Measurements from ENCODE around the gene ZW10. TPM values are rescaled to one million over a fixed set of nuclear protein-coding genes. Genes with fewer than 3 reads are reported as not detected.

The ZW10 gene
- total and polyA plus RNA-seq, 2 of the 13 experiments (the other 11 are each of a cell fraction or from before 2014, with no cell fraction given), result 5.8 to 31.3 TPM

- TF ChIP-seq ZNF614 (CRISPR knock-in tag; IDR thresholded peaks at IDR 0.05; ENCODE audit: borderline replicate concordance) (no peak), ZSCAN30 (CRISPR knock-in tag; IDR thresholded peaks at IDR 0.05) (no peak), HOXA7 (CRISPR knock-in tag; IDR thresholded peaks at IDR 0.05) (no peak), DNMT1 (CRISPR knock-in tag; IDR thresholded peaks at IDR 0.05) (no peak)
Measured at GRCh38 chr11:113814181-113814580, 40.7 kb upstream of the ZW10 start (continued).

- no peaks in the 10 kb centered on the region for H3K79me2 ChIP-seq (ENCODE audit: insufficient read depth, low read length)
- intact Hi-C loops (cut with micrococcal nuclease; ENCODE audit: unreplicated experiment) (loop anchor here (5.0 kb wide), 1 partner anchor 63 kb away; no protein-coding TSS in a partner anchor), in situ Hi-C loops (cut with HindIII; ENCODE audit: extremely low pct_ligation_motif_present, low pct_unique_long_range_greater_than_20kb) (loop anchor here (25.0 kb wide), 1 partner anchor 453 kb away; no protein-coding TSS in a partner anchor)
- H3K9me3 ChIP-seq (ENCODE audit: low read length), result no peaks in the 10 kb centered on the region
- H4K20me1 ChIP-seq (ENCODE audit: insufficient read depth, low read length), result no peaks in the 10 kb centered on the region
- POLR2A ChIA-PET, result no interaction called here
- ATAC-seq (no peak), FAIRE-seq (no peak), DNase-seq (ENCODE audit: low spot score) (no peak)
- 44% methylated on average over 2 of the region's 2 CpGs for WGBS (ENCODE audit: low lambda C conversion rate)
- H3K4me1 ChIP-seq (ENCODE audit: insufficient read depth, low read length), result peaks cover 9% of the 10 kb centered on the region; the same call in 1 of the 2 replicates
- H3K4me2 ChIP-seq (ENCODE audit: low read depth, low read length), result no peak overlapping the region
- H2AFZ ChIP-seq (ENCODE audit: low read length), result no peak overlapping the region
- no peak overlapping the region for H3K27ac ChIP-seq (ENCODE audit: extremely low read length, insufficient read depth, low read length)
- H3K9ac ChIP-seq (ENCODE audit: insufficient read depth, low read depth, low read length), result no peak overlapping the region
- CTCF ChIA-PET (ENCODE audit: low intra/inter-chr PET ratio, low total read pairs), result no interaction called here
- H3K27me3 ChIP-seq (ENCODE audit: control insufficient read depth in 1 of 2, insufficient read depth in 2 of 2, low read length in 2 of 2), result no peaks in the 10 kb centered on the region
- BruUV-seq (replicated peaks), result no TSS peak
- TF ChIP-seq HNRNPH1 (optimal IDR thresholded peaks at IDR 0.05; ENCODE audit: low read depth, low read length) (no peak), MED13 (CRISPR knock-in tag; IDR thresholded peaks at IDR 0.05) (no peak), KLF16 (CRISPR knock-in tag; IDR thresholded peaks at IDR 0.05) (no peak), CHD4 (IDR thresholded peaks at IDR 0.05; ENCODE audit: borderline replicate concordance, low read length) (no peak), GPBP1L1 (CRISPR knock-in tag; IDR thresholded peaks at IDR 0.05) (no peak), PRDM10 (CRISPR knock-in tag; IDR thresholded peaks at IDR 0.05; ENCODE audit: low read depth) (no peak), JUN (CRISPR knock-in tag; IDR thresholded peaks at IDR 0.05) (no peak), ZNF468 (CRISPR knock-in tag; IDR thresholded peaks at IDR 0.05) (no peak), PAXIP1 (CRISPR knock-in tag; conservative IDR thresholded peaks at IDR 0.05) (no peak), DMAP1 (CRISPR knock-in tag; IDR thresholded peaks at IDR 0.05) (no peak)
- peaks cover 7 to 56% of the 10 kb centered on the region in 2 experiments for H3K36me3 ChIP-seq (replicated peaks in 1 of 2; ENCODE audit: control insufficient read depth in 1 of 2, insufficient read depth in 2 of 2, low read length in 2 of 2)
- no peak overlapping the region for H3K4me3 ChIP-seq (replicated peaks in 1 of 3; ENCODE audit: insufficient read depth in 1 of 3, low read depth in 2 of 3, low read length in 3 of 3)
Measured at GRCh38 chr11:113808931-113809330, 35.4 kb upstream of the ZW10 start.

All from HepG2 (cell line).